Brain pericyte (primary cell): ENCODE data around the gene GRM7.

ENCODE experiments used
- DNase-seq: peaks from one replicate; pipeline ENCODE4 v3.0.0-alpha.2; 2012; ENCODE audit warnings: low read depth, low spot score

Gene GRM7

DNA sequence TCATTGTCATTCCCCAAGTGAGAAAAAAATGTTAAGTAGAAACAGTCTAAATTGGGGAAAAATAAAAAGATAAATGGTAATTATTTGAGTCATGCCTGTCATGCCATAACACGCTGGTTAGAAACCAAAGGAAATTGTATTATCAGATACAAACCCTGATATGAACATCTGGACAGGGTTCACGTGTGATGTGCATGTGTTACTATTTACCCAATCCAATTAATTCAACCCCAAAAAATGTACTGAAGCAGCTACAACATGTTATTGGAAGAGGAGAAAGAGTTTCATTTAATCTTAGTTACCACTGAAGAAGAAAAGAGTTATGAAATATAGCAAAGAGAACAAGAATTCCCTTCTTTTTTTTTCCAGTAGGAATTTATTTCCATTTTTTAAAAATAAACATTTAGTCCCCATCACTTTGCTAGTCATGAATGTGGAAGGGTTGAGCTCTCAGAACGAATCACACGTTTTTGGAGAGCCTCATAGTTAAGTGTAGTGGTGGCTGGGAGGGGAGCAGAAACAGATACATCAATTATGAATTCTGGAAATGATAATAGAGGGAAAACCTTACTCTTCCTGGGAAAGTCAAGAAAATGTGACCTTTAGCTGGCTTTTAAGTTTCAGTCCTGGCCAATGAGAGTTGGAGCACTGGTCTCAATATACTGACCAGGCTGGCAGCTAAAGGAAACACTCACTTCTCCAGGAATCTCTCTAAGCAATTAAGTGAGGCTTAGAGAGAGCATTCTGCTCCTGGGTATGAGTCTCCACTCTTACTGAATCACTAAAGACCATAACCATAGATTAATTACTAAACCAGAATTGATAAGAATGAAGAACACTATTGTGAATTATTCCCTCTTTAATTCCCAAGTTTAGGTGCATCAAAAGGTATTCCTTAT is 796.5 kb downstream of the GRM7 start:
- DNase-seq, result no peak

DNA sequence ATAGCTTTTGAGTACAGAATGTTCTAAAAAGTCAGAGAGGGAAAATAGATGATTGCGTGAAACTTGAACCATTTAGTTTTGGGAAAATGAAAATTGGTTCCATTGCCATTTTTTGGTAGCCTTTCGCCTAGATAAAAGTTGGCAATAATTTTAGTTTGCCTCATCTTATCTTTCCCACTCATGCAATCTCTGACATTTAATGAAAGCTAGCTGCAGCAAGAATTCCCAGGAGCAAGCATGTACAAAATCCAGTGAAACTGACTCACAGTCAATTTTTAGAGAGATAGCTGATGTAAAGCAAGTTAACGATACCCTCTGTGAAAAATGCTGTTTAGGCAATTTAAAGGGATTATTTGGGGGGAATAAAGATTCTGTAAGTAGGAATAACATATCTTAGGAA is 797.4 kb downstream of the GRM7 start:
- DNase-seq, result no peak

DNA sequence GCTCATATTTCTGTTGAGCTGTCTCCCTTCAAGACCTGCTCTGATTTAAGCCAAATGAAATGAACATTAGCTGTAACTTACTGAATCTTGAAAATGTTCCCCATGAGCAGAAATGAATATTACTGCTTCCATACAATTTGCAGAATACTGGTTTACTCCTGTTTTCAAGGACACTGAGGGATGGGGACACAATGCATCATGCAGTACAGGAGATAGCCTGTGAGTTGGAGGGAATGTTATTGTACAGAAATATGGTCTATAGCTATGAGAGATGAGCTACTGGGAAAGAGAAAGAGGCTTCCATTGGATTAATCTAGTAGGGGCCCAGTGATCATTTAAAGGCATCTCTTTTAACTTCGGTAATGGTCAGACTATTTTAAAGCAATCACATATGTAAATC is 798.2 kb downstream of the GRM7 start:
- no peak for DNase-seq

DNA sequence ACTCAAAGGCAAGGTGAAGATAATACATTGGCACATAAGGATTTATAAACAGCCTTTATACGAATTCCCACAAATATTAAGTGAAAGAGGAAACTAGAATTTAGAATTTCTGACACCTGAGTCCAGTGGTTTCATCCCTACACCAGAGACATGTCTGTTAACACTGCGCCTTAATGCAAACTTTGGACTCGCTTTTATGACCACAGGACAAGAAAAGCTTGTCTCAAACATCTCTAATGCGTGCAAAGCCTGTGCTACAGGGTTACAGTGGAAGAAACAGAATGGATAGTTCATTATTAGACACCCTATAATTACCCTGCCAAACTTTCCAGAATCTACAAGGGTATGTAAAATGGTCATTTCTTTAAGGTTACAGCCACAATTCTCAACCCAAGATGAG is 802.9 kb downstream of the GRM7 start:
- DNase-seq, result no peak

DNA sequence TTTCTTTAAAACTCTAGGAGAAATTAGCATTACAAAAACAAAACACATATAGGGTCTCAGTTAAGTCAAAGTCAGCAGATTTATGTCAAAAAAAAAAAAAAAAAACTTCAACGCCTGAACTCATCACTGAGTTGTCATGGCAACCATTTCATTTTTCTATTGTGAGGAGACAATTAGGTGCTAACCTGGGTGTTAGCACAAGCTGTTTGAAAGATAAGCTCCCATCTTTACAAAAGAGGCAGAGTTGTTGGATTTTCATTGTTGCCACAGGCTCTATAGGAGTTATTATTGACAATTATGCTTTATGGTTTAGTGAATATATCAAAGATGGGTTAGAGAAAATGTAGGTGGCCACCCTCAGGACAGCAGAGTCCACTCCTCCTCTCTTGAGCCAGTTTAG is 806.9 kb downstream of the GRM7 start:
- DNase-seq, result no peak

DNA sequence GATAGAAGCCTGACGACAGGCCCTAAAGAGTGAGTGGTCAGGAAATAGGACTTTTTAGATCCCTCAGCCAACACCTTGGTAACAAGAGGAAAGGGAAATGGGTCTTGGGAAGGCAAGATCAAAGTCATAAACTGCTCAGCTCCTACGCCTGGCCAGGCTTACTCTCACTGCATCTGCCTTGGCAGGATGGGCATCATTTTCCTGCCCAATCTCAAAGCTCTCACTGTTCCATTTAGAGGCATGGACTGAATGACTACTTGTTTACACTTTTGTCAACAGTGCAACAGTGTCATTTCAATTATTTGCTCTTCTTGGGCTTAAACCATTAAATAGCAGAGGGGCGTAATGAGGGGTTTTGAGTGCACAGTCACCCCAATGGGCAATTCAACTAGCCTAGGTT is 808.7 kb downstream of the GRM7 start:
- DNase-seq, result no peak

DNA sequence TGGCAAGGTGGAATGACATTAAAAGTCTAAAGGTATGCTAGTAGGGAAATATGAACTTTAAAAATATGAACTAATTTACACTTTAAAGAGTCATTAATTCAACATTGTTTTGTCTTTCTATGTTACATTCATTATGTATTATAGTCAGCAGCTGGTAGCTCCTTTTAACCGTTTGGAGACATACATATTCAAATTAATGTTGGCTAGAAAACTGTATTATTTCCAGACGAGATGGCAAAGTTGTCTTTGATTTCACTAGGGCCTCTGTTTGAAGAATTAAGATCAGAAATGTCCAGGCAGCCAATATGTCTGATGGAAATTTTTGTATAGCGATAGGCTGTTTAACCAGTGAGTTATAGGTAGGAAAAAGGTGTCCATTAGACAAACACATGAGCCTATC is 817.6 kb downstream of the GRM7 start:
- no peak for DNase-seq

DNA sequence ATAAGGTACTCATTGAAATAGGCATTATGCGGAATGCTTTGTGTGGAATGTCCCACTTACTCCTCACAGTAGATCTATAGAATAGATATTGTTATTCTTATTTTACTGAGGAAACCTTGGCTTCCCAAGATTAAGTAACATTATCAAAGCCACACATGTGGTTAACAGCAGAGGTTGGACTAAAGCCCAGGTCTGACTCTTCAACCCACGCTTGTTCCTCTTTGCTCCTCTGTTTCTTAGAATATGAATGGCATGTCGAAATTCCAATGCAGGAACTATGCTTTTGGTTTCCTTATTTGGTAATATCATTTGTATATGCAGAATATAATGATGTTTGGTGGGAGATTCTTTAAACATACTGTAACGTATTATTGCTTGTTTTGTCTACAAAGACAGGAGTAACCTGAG is 821.9 kb downstream of the GRM7 start:
- no peak for DNase-seq

DNA sequence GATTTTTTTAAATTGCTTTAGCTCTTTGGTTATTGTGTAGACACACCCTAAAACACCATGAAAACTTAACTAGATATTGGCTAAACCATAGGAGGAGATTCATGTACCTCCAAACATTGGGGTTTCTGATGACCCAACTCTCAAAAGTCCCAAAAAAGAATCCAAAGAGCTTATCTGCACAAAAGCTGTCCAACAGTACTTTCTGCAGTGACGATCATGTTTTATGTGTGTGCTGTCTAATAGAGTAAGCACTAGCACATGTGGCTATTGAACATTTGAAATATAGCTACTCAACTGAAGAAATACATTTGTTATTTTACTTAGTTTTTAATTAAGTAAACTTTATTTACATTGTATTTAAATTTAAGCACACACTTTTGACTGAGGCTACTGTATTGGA is 822.5 kb downstream of the GRM7 start:
- no peak for DNase-seq

DNA sequence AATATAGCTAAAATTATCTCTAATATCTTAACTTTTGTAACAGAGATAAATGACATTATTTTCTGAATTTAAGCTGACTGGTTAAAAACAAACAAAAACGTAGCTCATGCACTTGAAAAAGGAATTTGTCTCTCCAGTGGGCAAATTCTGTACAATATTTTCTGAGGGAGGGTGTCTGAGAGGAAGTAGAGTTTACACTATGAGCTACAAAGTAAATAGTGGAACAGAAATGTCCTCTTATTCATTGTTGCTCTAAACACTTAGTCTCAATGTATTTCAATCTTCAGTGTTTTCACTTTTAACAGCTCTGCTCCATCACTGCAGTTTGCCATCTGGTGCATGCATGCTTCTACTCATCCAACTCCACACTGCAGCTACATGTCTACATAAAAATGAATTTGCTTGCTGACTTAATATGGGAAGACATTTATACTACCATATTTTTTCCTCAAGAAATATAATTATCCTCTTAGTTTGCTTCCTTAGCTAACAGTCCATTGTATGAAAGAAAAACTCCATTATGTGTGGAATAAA is 823.3 kb downstream of the GRM7 start:
- no peak for DNase-seq

DNA sequence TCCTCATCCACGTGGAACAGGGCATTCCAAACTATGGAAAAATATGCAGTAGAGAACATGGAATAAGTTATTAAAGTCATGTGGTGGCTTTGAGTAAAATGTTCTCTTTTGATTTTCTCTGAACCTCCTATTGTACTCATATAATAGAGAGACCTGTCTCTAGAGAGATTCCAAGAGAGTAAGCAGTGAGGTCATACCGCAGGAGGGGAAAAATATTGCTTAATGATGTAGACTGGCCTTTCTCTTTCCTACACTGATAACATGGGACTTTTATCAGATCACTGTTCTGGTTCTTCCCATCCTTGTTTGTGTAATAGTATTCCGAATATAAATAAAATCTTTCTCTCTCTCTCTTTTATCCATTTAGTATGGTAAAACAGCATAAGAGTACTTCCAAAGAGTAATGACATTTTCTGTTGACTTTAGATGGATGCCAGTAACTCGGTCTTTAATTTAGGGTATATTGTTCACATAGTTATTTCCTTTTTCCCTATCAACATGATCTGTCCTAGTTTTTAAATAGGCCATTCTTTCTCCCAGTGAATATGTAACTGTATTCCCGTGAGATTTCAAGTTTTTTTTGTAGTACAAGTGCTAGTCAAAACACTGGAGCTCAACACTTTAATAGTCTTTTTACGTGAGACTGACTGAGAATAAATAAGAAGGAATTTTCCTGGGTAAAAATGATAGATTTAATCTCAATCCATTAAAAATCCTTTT is 826.7 kb downstream of the GRM7 start:
- DNase-seq, result no peak

DNA sequence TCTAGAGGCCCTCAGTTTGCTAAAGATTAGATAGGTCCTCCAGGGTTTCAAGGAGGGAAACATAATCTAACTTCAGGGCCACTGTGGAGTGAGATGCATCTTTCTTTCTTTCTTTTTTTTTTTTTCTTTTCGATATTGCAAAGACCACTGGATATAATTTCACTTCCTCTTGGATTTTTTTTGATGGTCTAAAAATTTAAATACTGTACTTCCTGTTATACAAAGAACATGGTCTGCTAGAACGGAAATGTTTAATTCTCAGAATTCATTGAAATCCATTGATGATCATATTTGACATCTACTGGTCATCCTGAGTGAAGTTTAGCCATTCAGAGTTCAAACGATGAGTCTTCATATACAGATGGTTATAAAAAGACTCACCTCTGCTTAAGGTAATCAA is 832.0 kb downstream of the GRM7 start:
- no peak for DNase-seq

DNA sequence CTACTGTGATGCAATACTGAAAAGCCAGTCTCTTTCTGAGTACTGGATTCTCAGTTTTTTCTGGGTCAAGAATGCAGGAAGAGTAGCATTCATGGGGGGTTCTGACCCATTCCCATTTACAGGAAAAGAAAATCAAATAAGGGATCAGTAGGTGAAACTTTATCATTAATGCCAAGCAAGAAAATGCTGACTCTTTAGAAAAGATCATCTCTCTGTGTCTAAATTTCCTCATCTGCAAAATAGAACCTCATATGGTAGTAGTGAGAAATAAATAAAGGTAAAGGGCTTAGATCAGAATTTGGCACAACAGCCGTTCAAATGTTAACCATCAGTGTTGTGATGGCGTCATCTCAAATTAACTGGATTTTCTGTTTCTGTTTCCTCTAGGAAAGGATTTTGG is 833.1 kb downstream of the GRM7 start:
- no peak for DNase-seq

DNA sequence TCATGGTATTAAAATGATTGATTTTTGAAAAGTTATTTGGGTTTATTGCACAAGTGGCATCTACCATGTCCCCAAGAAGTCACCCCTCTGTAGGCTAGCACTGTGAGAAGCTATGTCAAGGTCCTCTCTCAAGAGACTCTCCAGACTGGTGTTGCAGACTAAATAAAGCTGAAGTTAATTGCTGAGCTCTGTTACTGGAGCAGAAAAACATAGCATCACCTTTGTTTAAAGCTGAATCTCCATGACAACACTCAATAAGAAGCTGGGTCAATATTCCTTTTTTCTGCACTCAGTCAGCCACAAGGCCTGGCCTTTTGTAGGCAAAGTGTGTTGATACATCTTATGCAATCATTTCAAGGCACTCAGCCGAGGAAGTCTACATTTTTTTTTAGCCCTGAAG is 834.1 kb downstream of the GRM7 start:
- DNase-seq, result no peak

DNA sequence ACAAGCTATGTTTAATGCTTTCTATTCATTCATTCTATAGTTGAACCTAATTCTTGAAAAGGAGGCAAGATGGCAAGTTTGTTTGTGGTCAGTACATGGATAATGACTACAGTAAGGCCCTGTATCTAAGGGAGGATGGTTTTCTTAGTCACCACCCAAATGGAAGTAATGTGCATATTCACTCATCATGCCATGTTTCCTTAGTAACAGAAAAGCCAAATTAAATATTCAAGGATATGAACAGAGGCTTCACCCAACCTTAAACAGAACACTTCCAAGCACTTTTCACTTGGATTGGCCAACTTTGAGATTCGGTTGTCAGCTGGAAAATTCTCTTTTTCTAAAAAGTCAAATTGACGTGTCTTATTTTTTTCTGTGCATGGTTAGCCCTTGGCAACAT is 835.4 kb downstream of the GRM7 start:
- DNase-seq, result no peak

DNA sequence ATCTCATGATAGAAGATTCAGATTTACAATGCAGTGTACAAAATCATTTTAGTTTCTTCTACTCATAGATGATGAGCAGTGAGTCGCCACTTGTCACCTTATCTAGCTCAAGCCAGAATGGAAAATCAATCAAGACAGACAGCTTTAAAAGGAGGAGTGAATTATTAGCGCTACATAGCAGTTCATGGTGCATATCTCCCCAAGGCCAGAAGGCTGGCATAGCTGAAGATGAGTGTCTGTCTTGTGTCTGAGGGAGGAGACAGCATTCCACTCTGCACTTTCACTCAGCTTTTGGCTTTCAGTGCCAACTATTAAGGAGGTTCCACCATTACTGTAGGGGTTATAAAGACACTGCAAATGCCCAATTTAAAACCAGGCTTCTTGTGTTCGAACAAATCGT is 836.6 kb downstream of the GRM7 start:
- no peak for DNase-seq

DNA sequence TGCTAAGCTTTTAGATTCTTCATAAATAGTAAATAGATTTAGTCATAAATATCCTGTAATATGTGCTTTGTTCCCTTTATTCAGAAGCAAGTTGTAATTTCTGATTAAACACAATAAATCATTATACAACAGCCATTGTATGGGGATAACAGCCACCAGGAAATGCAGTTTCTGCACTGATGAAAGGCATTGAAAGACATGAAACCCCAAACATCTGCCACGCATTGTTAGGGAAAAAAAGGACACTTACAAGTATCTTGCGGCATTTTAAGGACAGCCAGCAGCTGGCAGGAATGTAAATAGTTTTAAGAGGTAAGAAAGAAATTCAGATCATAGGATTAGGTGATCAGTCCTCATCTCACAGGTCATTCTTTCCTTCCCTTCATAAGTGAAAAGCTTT is 839.6 kb downstream of the GRM7 start:
- no peak for DNase-seq

DNA sequence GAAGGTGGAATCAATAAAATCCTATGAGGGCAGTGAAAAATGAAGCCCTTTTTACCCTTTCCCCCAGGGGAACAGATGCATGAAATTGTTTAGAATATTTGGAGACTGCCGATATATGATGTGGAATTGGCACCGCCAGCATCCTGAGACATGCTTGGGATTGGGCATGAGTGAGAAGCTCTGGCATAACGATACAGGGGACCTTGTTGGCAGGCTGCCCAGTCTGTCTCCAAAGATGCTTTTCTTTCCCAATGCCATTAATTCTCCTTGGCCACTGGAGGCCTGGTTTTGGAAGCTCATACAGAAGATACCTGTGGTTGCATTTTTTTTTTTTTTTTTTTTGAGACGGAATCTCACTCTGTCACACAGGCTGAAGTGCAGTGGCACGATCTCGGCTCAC is 840.1 kb downstream of the GRM7 start:
- DNase-seq, result no peak

DNA sequence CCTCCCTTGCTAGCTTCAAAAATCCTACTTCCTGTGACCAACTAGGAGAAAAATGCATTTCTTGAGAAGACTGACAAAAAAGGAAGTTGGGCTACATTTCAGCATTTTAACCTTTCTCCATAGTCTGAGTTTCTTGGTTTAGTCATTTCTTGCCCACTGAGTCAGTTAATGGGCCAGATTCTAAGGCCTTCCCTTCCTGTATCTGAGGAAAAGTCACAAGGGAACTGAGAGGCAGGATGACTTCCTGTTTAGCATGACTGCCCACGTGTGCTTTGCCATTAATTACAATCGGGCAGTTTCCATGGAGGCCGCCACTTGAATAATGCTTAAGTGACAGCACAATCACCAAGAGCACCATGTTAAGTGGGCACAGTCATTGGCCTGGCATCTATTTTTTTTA is 846.3 kb downstream of the GRM7 start:
- DNase-seq, result no peak

DNA sequence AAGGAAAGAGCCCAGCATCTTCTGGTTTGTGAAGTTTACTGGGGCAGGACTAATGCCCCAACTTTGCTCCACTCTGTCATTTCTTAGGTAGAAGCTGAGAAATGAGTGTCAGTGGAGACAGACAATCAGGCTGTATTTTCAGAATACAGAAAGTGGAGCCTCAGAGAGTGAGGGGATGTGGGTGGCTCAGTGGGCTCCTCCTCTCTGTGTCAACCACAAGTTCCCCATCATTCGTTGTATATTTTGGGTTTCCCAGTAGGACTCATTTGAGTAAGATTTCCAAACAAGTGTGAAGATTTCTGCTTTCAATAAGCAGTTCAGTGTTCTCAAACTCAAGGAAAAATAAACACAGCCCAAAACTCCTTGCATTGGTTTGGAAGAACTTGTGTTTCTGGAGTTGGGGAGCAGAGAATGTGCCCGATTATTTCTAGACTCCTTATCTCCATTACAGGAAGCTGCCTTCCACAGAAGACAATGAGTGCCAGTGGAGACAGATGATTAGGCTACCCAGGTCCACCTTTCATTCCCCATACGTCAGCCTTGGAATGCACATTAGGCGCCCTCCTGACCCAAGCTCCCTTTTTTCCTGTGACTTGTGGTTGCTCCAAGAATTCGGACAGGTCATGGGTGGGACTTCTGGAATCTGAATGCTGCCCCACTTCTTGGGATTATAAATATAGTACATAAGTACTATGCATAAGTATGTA is 848.6 kb downstream of the GRM7 start:
- DNase-seq, result no peak

DNA sequence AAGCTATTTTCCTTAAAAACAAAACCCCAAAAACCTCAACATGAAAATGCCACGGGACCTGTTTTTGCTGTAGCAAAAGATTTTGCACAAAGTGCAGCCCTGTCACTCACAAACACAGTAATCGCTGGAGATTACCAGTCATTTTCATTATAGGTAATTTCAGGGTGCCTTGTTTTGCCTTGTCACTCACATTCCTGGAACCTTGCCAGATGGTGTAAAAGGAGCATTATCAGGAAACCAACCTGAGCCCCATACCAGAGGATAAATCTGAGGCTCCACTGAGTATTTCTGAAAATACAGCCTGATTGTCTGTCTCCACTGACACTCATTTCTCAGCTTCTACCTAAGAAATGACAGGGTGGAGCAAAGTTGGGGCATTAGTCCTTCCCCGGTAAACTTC is 849.4 kb downstream of the GRM7 start:
- no peak for DNase-seq

DNA sequence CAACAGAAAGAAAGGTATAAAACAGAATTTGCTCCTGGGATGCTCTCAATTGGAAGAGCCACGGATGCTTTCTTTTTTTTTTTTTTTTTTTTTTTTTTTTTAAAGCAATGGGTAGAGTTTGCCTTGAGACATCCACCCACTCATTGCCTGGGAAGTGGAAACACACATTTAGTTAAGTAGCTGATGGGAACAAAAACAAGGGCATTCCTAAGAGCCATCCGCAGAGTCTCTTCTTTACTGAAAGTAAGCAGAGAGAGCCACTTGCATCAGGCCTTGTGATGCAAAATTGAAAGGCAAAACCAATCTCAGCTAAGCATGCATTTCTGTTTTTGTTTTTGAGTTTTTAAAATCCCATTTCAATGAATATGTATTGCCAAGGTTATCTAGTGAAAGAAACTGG is 852.8 kb downstream of the GRM7 start:
- DNase-seq, result no peak
